SK-N-SH treated with all-trans-retinoic acid at 6 μM for 48 hours (cell line): ENCODE results near the gene RAB31.

Experiments
- ATAC-seq: fragments of 200-7000 bp; cut with Tn5 transposase; 3 replicates; pipeline ENCODE4 v1.9.1; 2020; ENCODE audit warnings: mild to moderate bottlenecking, moderate library complexity
- ARNTL ChIP-seq: fragments of 450-650 bp; formaldehyde crosslinking; IDR thresholded peaks from 2 replicates; pipeline ENCODE4 v1.5.0; 2020; ENCODE audit warnings: low read depth, mild to moderate bottlenecking, moderate library complexity, borderline replicate concordance
- BACH2 ChIP-seq: fragments of 250-450 bp; sonication (Bioruptor Pico); IDR thresholded peaks from 2 replicates; pipeline ENCODE4 v1.9.0; 2021; ENCODE audit warnings: mild to moderate bottlenecking, borderline replicate concordance
- CSDC2 ChIP-seq: fragments of 250-450 bp; sonication (Bioruptor Pico); IDR thresholded peaks from 2 replicates; pipeline ENCODE4 v1.5.0; 2020; ENCODE audit warnings: mild to moderate bottlenecking, moderate library complexity
- CSRNP3 ChIP-seq: fragments of 250-450 bp; sonication (Bioruptor Pico); IDR thresholded peaks from 2 replicates; pipeline ENCODE4 v1.5.1; 2021; ENCODE audit warnings: mild to moderate bottlenecking, moderate library complexity
- ESRRG ChIP-seq: fragments of 250-450 bp; sonication (Bioruptor Pico); IDR thresholded peaks from 2 replicates; pipeline ENCODE4 v1.6.1; 2021; ENCODE audit warnings: mild to moderate bottlenecking
- ISL1 ChIP-seq: fragments of 250-450 bp; sonication (Bioruptor Pico); IDR thresholded peaks from 2 replicates; pipeline ENCODE4 v2.1.2; 2022; ENCODE audit warnings: mild to moderate bottlenecking, moderate library complexity
- OSR1 ChIP-seq: fragments of 250-450 bp; sonication (Bioruptor Pico); IDR thresholded peaks from 2 replicates; pipeline ENCODE4 v1.8.0; 2022; ENCODE audit warnings: moderate library complexity, mild to moderate bottlenecking, inconsistent platforms
- PATZ1 ChIP-seq: fragments of 250-450 bp; sonication (Bioruptor Pico); IDR thresholded peaks from 2 replicates; pipeline ENCODE4 v1.8.0; 2020; ENCODE audit warnings: mild to moderate bottlenecking, moderate library complexity, borderline replicate concordance
- POU6F1 ChIP-seq: fragments of 250-450 bp; sonication (Bioruptor Pico); IDR thresholded peaks from 2 replicates; pipeline ENCODE4 v1.8.0; 2021; ENCODE audit warnings: low read depth, mild to moderate bottlenecking, moderate library complexity, borderline replicate concordance
- PPARA ChIP-seq: fragments of 250-450 bp; sonication (Bioruptor Pico); IDR thresholded peaks from 2 replicates; pipeline ENCODE4 v1.5.0; 2020; ENCODE audit warnings: mild to moderate bottlenecking, borderline replicate concordance
- RARB ChIP-seq: fragments of 250-450 bp; sonication (Bioruptor Pico); IDR thresholded peaks from 2 replicates; pipeline ENCODE4 v1.8.0; 2021; ENCODE audit warnings: mild to moderate bottlenecking, moderate library complexity
- SNAI2 ChIP-seq: fragments of 250-450 bp; sonication (Bioruptor Pico); IDR thresholded peaks from 2 replicates; pipeline ENCODE4 v1.5.0; 2020; ENCODE audit warnings: mild to moderate bottlenecking, moderate library complexity
- TCF4 ChIP-seq: fragments of 250-450 bp; sonication (Bioruptor Pico); IDR thresholded peaks from 2 replicates; pipeline ENCODE4 v1.8.0; 2021; ENCODE audit warnings: mild to moderate bottlenecking, moderate library complexity, borderline replicate concordance
- TOX ChIP-seq: fragments of 250-450 bp; sonication (Bioruptor Pico); IDR thresholded peaks from 2 replicates; pipeline ENCODE4 v1.8.0; 2021; ENCODE audit warnings: mild to moderate bottlenecking, moderate library complexity, borderline replicate concordance
- ZNF565 ChIP-seq: fragments of 450-650 bp; formaldehyde crosslinking; conservative IDR thresholded peaks from 2 replicates; pipeline ENCODE4 v1.5.0; 2020; ENCODE audit warnings: low read depth, mild to moderate bottlenecking, moderate library complexity
- ZNF70 ChIP-seq: fragments of 450-650 bp; formaldehyde crosslinking; IDR thresholded peaks from 2 replicates; pipeline ENCODE4 v1.5.0; 2020; ENCODE audit warnings: mild to moderate bottlenecking, moderate library complexity
- ZNF8 ChIP-seq: fragments of 450-650 bp; formaldehyde crosslinking; IDR thresholded peaks from 2 replicates; pipeline ENCODE4 v1.5.0; 2020; ENCODE audit warnings: mild to moderate bottlenecking, moderate library complexity

Gene RAB31

GRCh38 chr18:9792565-9793245 lies 84.6 kb downstream of the RAB31 start (continued):
- no peak for TF ChIP-seq TOX (CRISPR knock-in tag)
- TF ChIP-seq SNAI2, result no peak
- no peak for TF ChIP-seq OSR1 (CRISPR knock-in tag)

GRCh38 chr18:9796011-9796410 lies 87.9 kb downstream of the RAB31 start:
- no peak for ATAC-seq
- TF ChIP-seq BACH2 (CRISPR knock-in tag) (no peak), ZNF8 (no peak), ESRRG (CRISPR knock-in tag) (no peak), POU6F1 (CRISPR knock-in tag) (no peak), PATZ1 (CRISPR knock-in tag) (no peak), CSDC2 (CRISPR knock-in tag) (no peak), ISL1 (CRISPR knock-in tag) (no peak), TCF4 (CRISPR knock-in tag) (no peak)

GRCh38 chr18:9796935-9797549 lies 88.9 kb downstream of the RAB31 start:
- TF ChIP-seq CSRNP3 (CRISPR knock-in tag) (no peak), ISL1 (CRISPR knock-in tag) (no peak), ZNF70 (CRISPR knock-in tag) (peak; percentile 78), POU6F1 (CRISPR knock-in tag) (no peak)
- no peak for ATAC-seq

GRCh38 chr18:9802175-9803062 lies 94.3 kb downstream of the RAB31 start:
- no peak for ATAC-seq
- TF ChIP-seq ARNTL (CRISPR knock-in tag) (no peak), PPARA (no peak), RARB (no peak), BACH2 (CRISPR knock-in tag) (no peak), ESRRG (CRISPR knock-in tag) (no peak), ZNF565 (CRISPR knock-in tag) (no peak), OSR1 (CRISPR knock-in tag) (no peak), CSDC2 (CRISPR knock-in tag) (no peak)
